ENCODE results near the gene DNASE1L3. TPM values are rescaled to one million over a fixed set of nuclear protein-coding genes. Genes with fewer than 3 reads are reported as not detected.

DNASE1L3 gene
- total and polyA plus RNA-seq, 2 donors (not counting 3 experiments of a cell fraction or from before 2014, with no cell fraction given) = 0.95 to 1.3 TPM

DNA sequence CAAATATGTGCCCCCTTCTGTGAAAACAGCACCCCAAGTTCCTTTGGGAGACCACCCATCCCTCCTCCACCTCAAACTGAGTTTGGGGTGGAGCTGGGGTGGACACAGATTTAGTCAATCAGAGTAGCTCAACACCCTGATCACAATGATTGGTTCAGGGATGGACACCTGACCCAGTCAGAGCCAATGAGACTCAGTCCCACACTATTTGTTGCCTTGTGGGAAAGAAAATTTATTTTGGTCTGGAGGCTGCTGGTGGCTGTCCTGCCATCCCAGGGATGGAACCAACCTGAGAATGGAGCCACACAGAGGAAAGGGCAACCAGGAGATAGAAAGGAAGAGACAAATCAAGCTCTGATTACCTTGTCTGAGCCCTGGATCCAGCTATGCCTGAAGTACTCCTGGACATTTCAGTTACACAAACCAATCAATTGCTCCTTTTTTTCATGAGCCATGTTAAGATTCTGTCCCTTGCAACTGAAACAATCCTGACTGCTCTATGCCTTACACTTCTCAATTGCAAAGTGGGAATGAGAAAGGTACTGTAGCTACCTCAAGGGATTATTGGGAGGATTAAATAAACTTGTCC, 10.6 kb downstream of the DNASE1L3 start:
- no peaks in the 10 kb centered on the region for H3K27me3 ChIP-seq (ENCODE audit: control insufficient read depth in 2 of 2, insufficient read depth in 2 of 2, low read length in 2 of 2)
- DNase-seq (ENCODE audit: low read depth, low spot score) (no peak), FAIRE-seq (no peak)
- no TSS peak for BruUV-seq (replicated peaks)
- no peak overlapping the region for H3K9ac ChIP-seq (replicated peaks; ENCODE audit: extremely low read depth, insufficient read depth, low read length)
- intact Hi-C loops (cut with micrococcal nuclease) = no loop called here
- no peaks in the 10 kb centered on the region for H3K9me1 ChIP-seq (replicated peaks; ENCODE audit: control insufficient read depth, extremely low read depth, insufficient read depth, low read length)
- H2AFZ ChIP-seq (ENCODE audit: low read depth, low read length) = no peak overlapping the region
- ChIA-PET CTCF (interaction anchor here (0.6 to 6.6 kb wide), 4 partner anchors 11 to 78 kb away, joined by 3 to 37 read pairs (median 13); no protein-coding TSS in a partner anchor), POLR2A (no interaction called here)
- no peaks in the 10 kb centered on the region for H4K20me1 ChIP-seq (replicated peaks; ENCODE audit: control insufficient read depth, extremely low read depth, insufficient read depth, low read length)
- H3K4me2 ChIP-seq (ENCODE audit: insufficient read depth, low read length) = no peak overlapping the region
- peaks cover 21% of the 10 kb centered on the region for H3K4me1 ChIP-seq (ENCODE audit: control insufficient read depth, extremely low read depth, insufficient read depth, low read length)
- no peaks in the 10 kb centered on the region for H3K36me3 ChIP-seq (ENCODE audit: control insufficient read depth in 2 of 2, extremely low read depth in 1 of 2, insufficient read depth in 2 of 2, low read length in 2 of 2)
- H3K9me3 ChIP-seq (replicated peaks; ENCODE audit: control insufficient read depth, insufficient read depth, low read length) = no peaks in the 10 kb centered on the region
- no peak for TF ChIP-seq FOS (IDR thresholded peaks at IDR 0.05; ENCODE audit: borderline replicate concordance, insufficient read depth, low read length)
- TF ChIP-seq, protein P1, sequence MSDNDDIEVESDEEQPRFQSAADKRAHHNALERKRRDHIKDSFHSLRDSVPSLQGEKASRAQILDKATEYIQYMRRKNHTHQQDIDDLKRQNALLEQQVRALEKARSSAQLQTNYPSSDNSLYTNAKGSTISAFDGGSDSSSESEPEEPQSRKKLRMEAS (IDR thresholded peaks at IDR 0.05; ENCODE audit: insufficient read depth, insufficient read length) = no peak
- TF ChIP-seq EZH2 (IDR thresholded peaks at IDR 0.05; ENCODE audit: borderline replicate concordance, low read depth, low read length, severe bottlenecking) = no peak
- no peak for TF ChIP-seq MYC (IDR thresholded peaks at IDR 0.05; ENCODE audit: low read depth, low read length)
- no peak for TF ChIP-seq JUN (IDR thresholded peaks at IDR 0.05; ENCODE audit: borderline replicate concordance, insufficient read depth, insufficient read length, low read depth)
- TF ChIP-seq POLR2A (IDR thresholded peaks at IDR 0.05; ENCODE audit: low read depth, low read length) = no peak
- no peak for TF ChIP-seq GATA2 (IDR thresholded peaks at IDR 0.05; ENCODE audit: insufficient read depth, insufficient read length, low read depth, low read length)
- TF ChIP-seq, protein P2, sequence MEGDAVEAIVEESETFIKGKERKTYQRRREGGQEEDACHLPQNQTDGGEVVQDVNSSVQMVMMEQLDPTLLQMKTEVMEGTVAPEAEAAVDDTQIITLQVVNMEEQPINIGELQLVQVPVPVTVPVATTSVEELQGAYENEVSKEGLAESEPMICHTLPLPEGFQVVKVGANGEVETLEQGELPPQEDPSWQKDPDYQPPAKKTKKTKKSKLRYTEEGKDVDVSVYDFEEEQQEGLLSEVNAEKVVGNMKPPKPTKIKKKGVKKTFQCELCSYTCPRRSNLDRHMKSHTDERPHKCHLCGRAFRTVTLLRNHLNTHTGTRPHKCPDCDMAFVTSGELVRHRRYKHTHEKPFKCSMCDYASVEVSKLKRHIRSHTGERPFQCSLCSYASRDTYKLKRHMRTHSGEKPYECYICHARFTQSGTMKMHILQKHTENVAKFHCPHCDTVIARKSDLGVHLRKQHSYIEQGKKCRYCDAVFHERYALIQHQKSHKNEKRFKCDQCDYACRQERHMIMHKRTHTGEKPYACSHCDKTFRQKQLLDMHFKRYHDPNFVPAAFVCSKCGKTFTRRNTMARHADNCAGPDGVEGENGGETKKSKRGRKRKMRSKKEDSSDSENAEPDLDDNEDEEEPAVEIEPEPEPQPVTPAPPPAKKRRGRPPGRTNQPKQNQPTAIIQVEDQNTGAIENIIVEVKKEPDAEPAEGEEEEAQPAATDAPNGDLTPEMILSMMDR (IDR thresholded peaks at IDR 0.05; ENCODE audit: extremely low read depth in 1 of 2, insufficient read depth in 1 of 2, low read depth in 1 of 2, low read length in 2 of 2) = no peak
- no peak for TF ChIP-seq POLR2AphosphoS5 (IDR thresholded peaks at IDR 0.05; ENCODE audit: insufficient read depth, low read depth, low read length)
- no peaks in the 10 kb centered on the region for H3K79me2 ChIP-seq (ENCODE audit: control insufficient read depth, insufficient read depth, low read length)
- no peak overlapping the region for H3K27ac ChIP-seq (ENCODE audit: insufficient read depth, low read depth, low read length)
- no peak overlapping the region for H3K4me3 ChIP-seq (replicated peaks in 1 of 3; ENCODE audit: insufficient read depth in 1 of 3, low read depth in 1 of 3, low read length in 3 of 3)
- dilution Hi-C loops (cut with MboI; ENCODE audit: extremely low pct_ligation_motif_present, low sequenced_read_pairs) = no loop called here

Measured in endothelial cell of umbilical vein (primary cell).